ENCODE results near the gene CPD. TPM values are rescaled to one million over a fixed set of nuclear protein-coding genes. Genes with fewer than 3 reads are reported as not detected.

Gene CPD
- total and polyA plus RNA-seq, 2 of the 13 experiments (the other 11 are each of a cell fraction or from before 2014, with no cell fraction given) = 46.1 to 72.3 TPM

DNA sequence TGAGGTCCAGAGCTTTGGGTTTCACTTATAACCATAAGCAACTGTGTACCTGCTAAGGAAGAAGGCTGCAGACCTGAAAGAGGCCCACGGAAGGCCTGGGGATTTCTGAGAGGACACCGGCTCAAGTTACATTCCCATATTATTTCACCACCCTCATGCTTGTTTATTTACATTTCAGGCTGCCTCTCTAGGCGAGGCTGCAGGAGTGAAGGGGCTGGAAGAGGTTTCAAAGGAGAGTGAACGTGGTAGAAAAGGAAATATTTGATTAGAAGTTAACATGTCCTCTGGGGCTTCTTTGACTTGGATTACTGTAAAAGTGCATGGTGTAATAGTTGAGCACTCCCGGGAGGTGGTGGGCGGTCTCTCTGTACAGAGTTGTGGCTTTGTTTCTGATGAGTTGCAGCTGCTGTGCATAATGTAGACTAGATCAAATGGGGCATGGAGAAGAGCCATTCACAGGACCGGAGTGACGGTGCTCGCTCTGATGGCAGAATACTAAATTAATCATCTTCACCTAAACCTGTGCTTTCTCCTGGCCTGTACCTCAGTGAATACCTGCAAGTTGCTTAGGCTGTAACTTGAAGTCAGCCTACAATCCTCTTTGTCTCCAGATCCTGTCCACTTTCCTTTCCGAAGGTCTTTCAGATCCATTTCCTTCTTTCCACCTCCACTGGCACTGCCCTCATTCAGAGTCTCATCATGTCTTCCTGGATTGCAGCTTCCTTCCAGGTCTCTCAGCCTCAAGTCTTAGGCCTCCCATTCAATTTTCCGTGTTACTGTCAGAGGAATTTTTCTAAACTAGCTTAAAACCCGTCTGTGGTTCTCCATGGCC, 1.9 kb upstream of the CPD start (continued):
- TF ChIP-seq MXI1 (IDR thresholded peaks at IDR 0.05; ENCODE audit: borderline replicate concordance, low read depth, low read length) (no peak; the same call in 2 of the 3 replicates), FOSL2 (CRISPR knock-in tag; IDR thresholded peaks at IDR 0.05) (peak; percentile 65), PPARG (CRISPR knock-in tag; conservative IDR thresholded peaks at IDR 0.05) (no peak; the same call in 1 of the 2 replicates), ZBTB7B (CRISPR knock-in tag; IDR thresholded peaks at IDR 0.05) (0 out of 2 replicates have a peak, but pooled peaks have one; percentile 29), SP2 (CRISPR knock-in tag; IDR thresholded peaks at IDR 0.05) (no peak), NCOA2 (CRISPR knock-in tag; IDR thresholded peaks at IDR 0.05) (peak; percentile 88), KLF9 (CRISPR knock-in tag; IDR thresholded peaks at IDR 0.05; ENCODE audit: low read depth) (no peak), ZNF350 (CRISPR knock-in tag; IDR thresholded peaks at IDR 0.05; ENCODE audit: borderline replicate concordance, low read depth) (peak; percentile 17; the same call in 1 of the 2 replicates), ZSCAN9 (CRISPR knock-in tag; IDR thresholded peaks at IDR 0.05; ENCODE audit: borderline replicate concordance) (peak; percentile 72; the same call in 1 of the 2 replicates), HDAC1 (CRISPR knock-in tag; IDR thresholded peaks at IDR 0.05) (peak; percentile 59), GFI1 (CRISPR knock-in tag; IDR thresholded peaks at IDR 0.05; ENCODE audit: borderline replicate concordance) (peak; percentile 74), SNAPC2 (CRISPR knock-in tag; IDR thresholded peaks at IDR 0.05) (peak; percentile 56; the same call in 1 of the 2 replicates), ELF3 (CRISPR knock-in tag; IDR thresholded peaks at IDR 0.05) (peak; percentile 57), TARDBP (CRISPR knock-in tag; IDR thresholded peaks at IDR 0.05) (peak; percentile 53; the same call in 1 of the 2 replicates), GABPA (IDR thresholded peaks at IDR 0.05; ENCODE audit: low read depth, low read length) (no peak), GABPA (CRISPR knock-in tag; IDR thresholded peaks at IDR 0.05; ENCODE audit: low read depth) (0 out of 2 replicates have a peak, but pooled peaks have one; percentile 26), SMC3 (IDR thresholded peaks at IDR 0.05; ENCODE audit: low read length) (peak; percentile 15; the same call in 1 of the 2 replicates), SOX5 (CRISPR knock-in tag; IDR thresholded peaks at IDR 0.05; ENCODE audit: borderline replicate concordance) (peak; percentile 76; the same call in 1 of the 2 replicates), HDAC2 (CRISPR knock-in tag; IDR thresholded peaks at IDR 0.05) (peak; percentile 81), FOXJ3 (CRISPR knock-in tag; IDR thresholded peaks at IDR 0.05; ENCODE audit: borderline replicate concordance) (peak; percentile 78; the same call in 1 of the 2 replicates), PCBP1 (IDR thresholded peaks at IDR 0.05; ENCODE audit: borderline replicate concordance, low read depth, low read length) (no peak), HNF4A (CRISPR knock-in tag; IDR thresholded peaks at IDR 0.05) (no peak), ATF1 (CRISPR knock-in tag; IDR thresholded peaks at IDR 0.05) (0 out of 2 replicates have a peak, but pooled peaks have one; percentile 22), ZFX (CRISPR knock-in tag; IDR thresholded peaks at IDR 0.05; ENCODE audit: low read depth) (peak; percentile 71)
- TF ChIP-seq, protein P1, sequence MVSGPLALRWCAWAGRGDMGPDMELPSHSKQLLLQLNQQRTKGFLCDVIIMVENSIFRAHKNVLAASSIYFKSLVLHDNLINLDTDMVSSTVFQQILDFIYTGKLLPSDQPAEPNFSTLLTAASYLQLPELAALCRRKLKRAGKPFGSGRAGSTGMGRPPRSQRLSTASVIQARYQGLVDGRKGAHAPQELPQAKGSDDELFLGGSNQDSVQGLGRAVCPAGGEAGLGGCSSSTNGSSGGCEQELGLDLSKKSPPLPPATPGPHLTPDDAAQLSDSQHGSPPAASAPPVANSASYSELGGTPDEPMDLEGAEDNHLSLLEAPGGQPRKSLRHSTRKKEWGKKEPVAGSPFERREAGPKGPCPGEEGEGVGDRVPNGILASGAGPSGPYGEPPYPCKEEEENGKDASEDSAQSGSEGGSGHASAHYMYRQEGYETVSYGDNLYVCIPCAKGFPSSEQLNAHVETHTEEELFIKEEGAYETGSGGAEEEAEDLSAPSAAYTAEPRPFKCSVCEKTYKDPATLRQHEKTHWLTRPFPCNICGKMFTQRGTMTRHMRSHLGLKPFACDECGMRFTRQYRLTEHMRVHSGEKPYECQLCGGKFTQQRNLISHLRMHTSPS (CRISPR knock-in tag; IDR thresholded peaks at IDR 0.05; ENCODE audit: low read depth) = 0 out of 2 replicates have a peak, but pooled peaks have one; percentile 31
- TF ChIP-seq, protein P2, sequence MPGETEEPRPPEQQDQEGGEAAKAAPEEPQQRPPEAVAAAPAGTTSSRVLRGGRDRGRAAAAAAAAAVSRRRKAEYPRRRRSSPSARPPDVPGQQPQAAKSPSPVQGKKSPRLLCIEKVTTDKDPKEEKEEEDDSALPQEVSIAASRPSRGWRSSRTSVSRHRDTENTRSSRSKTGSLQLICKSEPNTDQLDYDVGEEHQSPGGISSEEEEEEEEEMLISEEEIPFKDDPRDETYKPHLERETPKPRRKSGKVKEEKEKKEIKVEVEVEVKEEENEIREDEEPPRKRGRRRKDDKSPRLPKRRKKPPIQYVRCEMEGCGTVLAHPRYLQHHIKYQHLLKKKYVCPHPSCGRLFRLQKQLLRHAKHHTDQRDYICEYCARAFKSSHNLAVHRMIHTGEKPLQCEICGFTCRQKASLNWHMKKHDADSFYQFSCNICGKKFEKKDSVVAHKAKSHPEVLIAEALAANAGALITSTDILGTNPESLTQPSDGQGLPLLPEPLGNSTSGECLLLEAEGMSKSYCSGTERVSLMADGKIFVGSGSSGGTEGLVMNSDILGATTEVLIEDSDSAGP (CRISPR knock-in tag; IDR thresholded peaks at IDR 0.05; ENCODE audit: borderline replicate concordance) = peak; percentile 35; the same call in 1 of the 2 replicates
- TF ChIP-seq, protein P3, sequence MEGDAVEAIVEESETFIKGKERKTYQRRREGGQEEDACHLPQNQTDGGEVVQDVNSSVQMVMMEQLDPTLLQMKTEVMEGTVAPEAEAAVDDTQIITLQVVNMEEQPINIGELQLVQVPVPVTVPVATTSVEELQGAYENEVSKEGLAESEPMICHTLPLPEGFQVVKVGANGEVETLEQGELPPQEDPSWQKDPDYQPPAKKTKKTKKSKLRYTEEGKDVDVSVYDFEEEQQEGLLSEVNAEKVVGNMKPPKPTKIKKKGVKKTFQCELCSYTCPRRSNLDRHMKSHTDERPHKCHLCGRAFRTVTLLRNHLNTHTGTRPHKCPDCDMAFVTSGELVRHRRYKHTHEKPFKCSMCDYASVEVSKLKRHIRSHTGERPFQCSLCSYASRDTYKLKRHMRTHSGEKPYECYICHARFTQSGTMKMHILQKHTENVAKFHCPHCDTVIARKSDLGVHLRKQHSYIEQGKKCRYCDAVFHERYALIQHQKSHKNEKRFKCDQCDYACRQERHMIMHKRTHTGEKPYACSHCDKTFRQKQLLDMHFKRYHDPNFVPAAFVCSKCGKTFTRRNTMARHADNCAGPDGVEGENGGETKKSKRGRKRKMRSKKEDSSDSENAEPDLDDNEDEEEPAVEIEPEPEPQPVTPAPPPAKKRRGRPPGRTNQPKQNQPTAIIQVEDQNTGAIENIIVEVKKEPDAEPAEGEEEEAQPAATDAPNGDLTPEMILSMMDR (CRISPR knock-in tag; IDR thresholded peaks at IDR 0.05) = 0 out of 2 replicates have a peak, but pooled peaks have one; percentile 11
